Measurements from ENCODE around the gene FUCA1.

GRCh38 chr1:23838401-23838866 is 29.7 kb downstream of the FUCA1 start:
- TF ChIP-seq CTCF (conservative IDR thresholded peaks at IDR 0.05; ENCODE audit: low read depth, low read length) (no peak), EZH2 (IDR thresholded peaks at IDR 0.05; ENCODE audit: low read length, unreplicated experiment) (no peak), EZH2phosphoT487 (IDR thresholded peaks at IDR 0.05; ENCODE audit: borderline replicate concordance, low read length) (no peak)

Data from PC-3 (cell line).